ENCODE results near the gene IL1R2. TPM values are rescaled to one million over a fixed set of nuclear protein-coding genes. Genes with fewer than 3 reads are reported as not detected.

The IL1R2 gene
- polyA plus RNA-seq, 1 donor (not counting 4 experiments of a cell fraction or from before 2014, with no cell fraction given), result 57.3 TPM

DNA sequence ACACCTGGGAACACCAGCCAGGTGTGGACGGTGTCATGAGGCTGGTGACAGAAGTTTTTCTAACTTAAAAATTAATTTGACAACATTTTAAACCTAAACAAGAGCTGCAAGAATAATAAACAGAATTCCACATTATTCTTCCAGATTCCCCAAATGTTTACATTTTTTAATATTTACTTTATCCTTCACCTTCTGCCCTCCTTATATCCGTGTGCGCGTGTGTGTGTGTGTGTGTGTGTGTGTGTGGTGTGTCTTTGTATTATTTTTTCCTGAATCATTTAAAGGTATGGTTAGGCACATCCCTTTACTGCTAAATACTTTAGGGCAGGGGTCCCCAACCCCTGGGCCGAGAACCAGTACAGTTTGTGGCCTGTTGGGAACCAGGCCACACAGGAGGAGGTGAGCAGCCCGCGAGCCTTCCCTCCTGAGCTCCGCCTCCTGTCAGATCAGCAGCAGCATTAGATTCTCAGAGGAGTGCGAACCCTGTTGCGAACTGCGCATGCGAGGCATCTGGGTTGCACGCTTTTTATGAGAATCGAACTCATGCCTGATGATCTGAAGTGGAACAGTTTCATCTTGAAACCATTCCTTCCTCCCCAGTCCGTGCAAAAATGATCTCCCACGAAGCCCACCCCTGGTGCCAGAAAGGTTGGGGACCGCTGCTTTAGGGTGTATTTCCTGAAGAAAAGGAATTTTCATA, 16.4 kb upstream of the IL1R2 start:
- FAIRE-seq (no peak), DNase-seq (ENCODE audit: low read depth, low spot score) (no peak)
- Histone ChIP-seq H3K9me3 (ENCODE audit: control insufficient read depth, low read depth, low read length) (no peaks in the 10 kb centered on the region), H3K79me2 (ENCODE audit: control insufficient read depth, insufficient read depth, low read length) (no peaks in the 10 kb centered on the region), H3K4me1 (ENCODE audit: control insufficient read depth, extremely low read depth, insufficient read depth, low read length) (peaks cover 29% of the 10 kb centered on the region), H4K20me1 (ENCODE audit: control insufficient read depth, extremely low read depth, insufficient read depth, low read length) (no peaks in the 10 kb centered on the region), H3K9me1 (ENCODE audit: control insufficient read depth, extremely low read depth, insufficient read depth, low read length) (no peaks in the 10 kb centered on the region), H3K27ac (ENCODE audit: control insufficient read depth, insufficient read depth, low read length) (no peak overlapping the region), H3K4me2 (ENCODE audit: control insufficient read depth, extremely low read depth, insufficient read depth, low read depth, low read length) (no peak overlapping the region), H3K9ac (ENCODE audit: control insufficient read depth, extremely low read depth, insufficient read depth, low read length) (no peak overlapping the region), H3K4me3 (ENCODE audit: control insufficient read depth in 2 of 3, extremely low read depth in 1 of 3, insufficient read depth in 2 of 3, low read depth in 1 of 3, low read length in 3 of 3) (no peak overlapping the region), H3K27me3 (ENCODE audit: control insufficient read depth, extremely low read depth, insufficient read depth, low read length) (no peaks in the 10 kb centered on the region), H2AFZ (ENCODE audit: control insufficient read depth, low read length) (no peak overlapping the region), H3K36me3 (ENCODE audit: control insufficient read depth in 2 of 2, extremely low read depth in 1 of 2, insufficient read depth in 2 of 2, low read length in 2 of 2) (no peaks in the 10 kb centered on the region)
- TF ChIP-seq EZH2 (IDR thresholded peaks at IDR 0.05; ENCODE audit: low read length), result no peak
- TF ChIP-seq, protein P1, sequence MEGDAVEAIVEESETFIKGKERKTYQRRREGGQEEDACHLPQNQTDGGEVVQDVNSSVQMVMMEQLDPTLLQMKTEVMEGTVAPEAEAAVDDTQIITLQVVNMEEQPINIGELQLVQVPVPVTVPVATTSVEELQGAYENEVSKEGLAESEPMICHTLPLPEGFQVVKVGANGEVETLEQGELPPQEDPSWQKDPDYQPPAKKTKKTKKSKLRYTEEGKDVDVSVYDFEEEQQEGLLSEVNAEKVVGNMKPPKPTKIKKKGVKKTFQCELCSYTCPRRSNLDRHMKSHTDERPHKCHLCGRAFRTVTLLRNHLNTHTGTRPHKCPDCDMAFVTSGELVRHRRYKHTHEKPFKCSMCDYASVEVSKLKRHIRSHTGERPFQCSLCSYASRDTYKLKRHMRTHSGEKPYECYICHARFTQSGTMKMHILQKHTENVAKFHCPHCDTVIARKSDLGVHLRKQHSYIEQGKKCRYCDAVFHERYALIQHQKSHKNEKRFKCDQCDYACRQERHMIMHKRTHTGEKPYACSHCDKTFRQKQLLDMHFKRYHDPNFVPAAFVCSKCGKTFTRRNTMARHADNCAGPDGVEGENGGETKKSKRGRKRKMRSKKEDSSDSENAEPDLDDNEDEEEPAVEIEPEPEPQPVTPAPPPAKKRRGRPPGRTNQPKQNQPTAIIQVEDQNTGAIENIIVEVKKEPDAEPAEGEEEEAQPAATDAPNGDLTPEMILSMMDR (optimal IDR thresholded peaks at IDR 0.05 in 1 of 3, IDR thresholded peaks at IDR 0.05 in 1 of 3, conservative IDR thresholded peaks at IDR 0.05 in 1 of 3; ENCODE audit: extremely low read depth in 1 of 3, insufficient read depth in 2 of 3, low read length in 3 of 3), result no peak
- dilution Hi-C loops (cut with MboI; ENCODE audit: extremely low pct_ligation_motif_present, low sequenced_read_pairs), result no loop called here

DNA sequence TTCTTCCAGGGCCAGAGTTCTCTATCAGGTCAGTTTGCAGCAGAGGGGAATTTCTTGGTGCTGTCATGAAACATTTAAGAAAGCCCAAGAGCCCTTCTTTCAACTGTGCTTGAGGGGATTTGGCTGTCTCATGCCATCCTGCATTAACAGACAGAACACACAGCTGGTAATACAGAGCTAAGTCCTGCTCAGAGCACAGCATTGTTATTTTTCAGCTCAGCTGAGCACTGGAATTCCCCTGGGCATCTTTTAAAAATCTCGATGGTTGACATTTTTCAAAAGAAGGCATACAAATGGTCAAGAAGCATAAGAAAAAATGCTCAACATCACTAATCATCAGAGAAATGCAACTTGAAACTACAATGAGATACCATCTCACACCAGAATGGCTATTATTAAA, 14.9 kb upstream of the IL1R2 start:
- Histone ChIP-seq H2AFZ (ENCODE audit: control insufficient read depth, low read length) (no peak overlapping the region), H3K9me1 (ENCODE audit: control insufficient read depth, extremely low read depth, insufficient read depth, low read length) (no peaks in the 10 kb centered on the region), H3K9ac (ENCODE audit: control insufficient read depth, extremely low read depth, insufficient read depth, low read length) (no peak overlapping the region), H3K4me3 (ENCODE audit: control insufficient read depth in 2 of 3, extremely low read depth in 1 of 3, insufficient read depth in 2 of 3, low read depth in 1 of 3, low read length in 3 of 3) (no peak overlapping the region), H3K79me2 (ENCODE audit: control insufficient read depth, insufficient read depth, low read length) (no peaks in the 10 kb centered on the region), H3K9me3 (ENCODE audit: control insufficient read depth, low read depth, low read length) (no peaks in the 10 kb centered on the region), H3K27me3 (ENCODE audit: control insufficient read depth, extremely low read depth, insufficient read depth, low read length) (no peaks in the 10 kb centered on the region), H3K4me2 (ENCODE audit: control insufficient read depth, extremely low read depth, insufficient read depth, low read depth, low read length) (no peak overlapping the region), H3K36me3 (ENCODE audit: control insufficient read depth in 2 of 2, extremely low read depth in 1 of 2, insufficient read depth in 2 of 2, low read length in 2 of 2) (no peaks in the 10 kb centered on the region), H3K4me1 (ENCODE audit: control insufficient read depth, extremely low read depth, insufficient read depth, low read length) (peaks cover 41% of the 10 kb centered on the region), H4K20me1 (ENCODE audit: control insufficient read depth, extremely low read depth, insufficient read depth, low read length) (no peaks in the 10 kb centered on the region), H3K27ac (ENCODE audit: control insufficient read depth, insufficient read depth, low read length) (no peak overlapping the region)
- no peak for FAIRE-seq
- dilution Hi-C loops (cut with MboI; ENCODE audit: extremely low pct_ligation_motif_present, low sequenced_read_pairs), result no loop called here
- TF ChIP-seq, protein P1 (optimal IDR thresholded peaks at IDR 0.05 in 1 of 3, IDR thresholded peaks at IDR 0.05 in 1 of 3, conservative IDR thresholded peaks at IDR 0.05 in 1 of 3; ENCODE audit: extremely low read depth in 1 of 3, insufficient read depth in 2 of 3, low read length in 3 of 3), result no peak
- no peak for TF ChIP-seq EZH2 (IDR thresholded peaks at IDR 0.05; ENCODE audit: low read length)
- no peak for DNase-seq (ENCODE audit: low read depth, low spot score)

Measured in keratinocyte (primary cell).